Measurements from ENCODE around the gene ABCA5.

The ABCA5 gene, protein sequence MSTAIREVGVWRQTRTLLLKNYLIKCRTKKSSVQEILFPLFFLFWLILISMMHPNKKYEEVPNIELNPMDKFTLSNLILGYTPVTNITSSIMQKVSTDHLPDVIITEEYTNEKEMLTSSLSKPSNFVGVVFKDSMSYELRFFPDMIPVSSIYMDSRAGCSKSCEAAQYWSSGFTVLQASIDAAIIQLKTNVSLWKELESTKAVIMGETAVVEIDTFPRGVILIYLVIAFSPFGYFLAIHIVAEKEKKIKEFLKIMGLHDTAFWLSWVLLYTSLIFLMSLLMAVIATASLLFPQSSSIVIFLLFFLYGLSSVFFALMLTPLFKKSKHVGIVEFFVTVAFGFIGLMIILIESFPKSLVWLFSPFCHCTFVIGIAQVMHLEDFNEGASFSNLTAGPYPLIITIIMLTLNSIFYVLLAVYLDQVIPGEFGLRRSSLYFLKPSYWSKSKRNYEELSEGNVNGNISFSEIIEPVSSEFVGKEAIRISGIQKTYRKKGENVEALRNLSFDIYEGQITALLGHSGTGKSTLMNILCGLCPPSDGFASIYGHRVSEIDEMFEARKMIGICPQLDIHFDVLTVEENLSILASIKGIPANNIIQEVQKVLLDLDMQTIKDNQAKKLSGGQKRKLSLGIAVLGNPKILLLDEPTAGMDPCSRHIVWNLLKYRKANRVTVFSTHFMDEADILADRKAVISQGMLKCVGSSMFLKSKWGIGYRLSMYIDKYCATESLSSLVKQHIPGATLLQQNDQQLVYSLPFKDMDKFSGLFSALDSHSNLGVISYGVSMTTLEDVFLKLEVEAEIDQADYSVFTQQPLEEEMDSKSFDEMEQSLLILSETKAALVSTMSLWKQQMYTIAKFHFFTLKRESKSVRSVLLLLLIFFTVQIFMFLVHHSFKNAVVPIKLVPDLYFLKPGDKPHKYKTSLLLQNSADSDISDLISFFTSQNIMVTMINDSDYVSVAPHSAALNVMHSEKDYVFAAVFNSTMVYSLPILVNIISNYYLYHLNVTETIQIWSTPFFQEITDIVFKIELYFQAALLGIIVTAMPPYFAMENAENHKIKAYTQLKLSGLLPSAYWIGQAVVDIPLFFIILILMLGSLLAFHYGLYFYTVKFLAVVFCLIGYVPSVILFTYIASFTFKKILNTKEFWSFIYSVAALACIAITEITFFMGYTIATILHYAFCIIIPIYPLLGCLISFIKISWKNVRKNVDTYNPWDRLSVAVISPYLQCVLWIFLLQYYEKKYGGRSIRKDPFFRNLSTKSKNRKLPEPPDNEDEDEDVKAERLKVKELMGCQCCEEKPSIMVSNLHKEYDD (N-terminal part only)

DNA sequence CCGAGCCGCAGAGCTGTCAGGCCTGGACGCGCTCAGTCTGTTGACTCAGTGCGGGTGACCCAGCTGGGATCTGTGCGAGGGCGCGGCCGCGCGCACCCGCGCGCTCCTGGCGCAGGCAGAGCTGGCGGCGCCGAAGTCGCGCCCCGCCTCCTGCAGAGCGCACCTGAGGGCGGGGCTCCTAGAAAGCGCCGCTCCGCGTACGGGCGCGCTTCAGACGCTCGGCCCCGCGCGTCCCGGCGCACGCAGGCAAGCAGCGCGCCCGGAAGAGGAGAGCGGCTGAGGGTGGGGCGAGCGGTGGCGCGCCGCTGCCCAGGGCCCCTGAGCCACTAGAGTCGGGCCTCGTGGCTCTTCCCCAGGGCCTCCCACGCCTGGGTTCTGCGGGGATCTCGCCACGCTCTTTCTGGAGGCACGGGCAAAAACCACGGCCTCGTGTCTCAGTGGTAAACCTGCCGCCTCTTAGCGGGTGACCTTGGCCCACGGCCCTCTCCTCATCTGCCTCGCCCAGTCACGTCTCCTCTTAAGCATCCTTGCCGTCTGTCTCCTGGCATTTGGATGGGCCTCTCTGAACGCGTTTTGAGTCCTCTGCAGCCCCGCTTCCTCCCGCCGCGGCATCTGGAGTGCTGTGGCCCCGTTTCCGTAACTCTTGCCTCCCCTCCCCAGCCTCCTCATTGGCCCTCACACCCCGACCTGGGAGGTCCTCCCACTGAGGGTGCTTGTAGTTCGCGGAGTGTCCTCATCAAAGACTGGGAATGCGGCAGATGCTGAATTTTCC lies at the start of gene ABCA5:
TSS of gene ABCA5 (minus strand) at position 74 of the 772 bp plus-strand sequence. CDS start 12,718 bp downstream, outside the sequence.
- DNase-seq = peak; percentile 84 to 87

DNA sequence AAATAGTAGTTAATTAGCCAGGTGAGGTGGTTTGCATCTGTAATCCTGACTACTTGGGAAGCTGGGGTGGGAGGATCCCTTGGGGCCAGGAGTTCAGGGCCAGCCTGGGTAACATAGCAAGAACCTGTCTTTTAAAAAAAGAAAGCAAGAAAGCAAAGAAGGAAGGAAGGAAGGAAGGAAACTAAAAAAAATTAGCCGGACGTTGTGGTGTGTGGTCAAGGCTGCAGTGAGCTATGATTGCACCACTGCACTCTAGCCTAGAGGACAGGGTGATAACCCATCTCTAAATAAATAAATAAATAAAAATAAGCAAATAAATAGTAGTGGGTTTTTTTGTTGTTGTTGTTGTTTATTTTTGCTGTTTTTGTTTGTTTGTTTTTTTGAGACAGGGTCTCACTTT lies 48.3 kb upstream of the ABCA5 start:
- no peak for DNase-seq

GRCh38 chr17:69373069-69373468 lies 46.1 kb upstream of the ABCA5 start:
- DNase-seq = no peak

GRCh38 chr17:69367298-69367697 lies 40.4 kb upstream of the ABCA5 start:
- no peak for DNase-seq

GRCh38 chr17:69363488-69364210 lies 36.7 kb upstream of the ABCA5 start:
- no peak for DNase-seq

GRCh38 chr17:69361156-69361555 lies 34.2 kb upstream of the ABCA5 start:
- DNase-seq = no peak

- no peak for DNase-seq
Observed at GRCh38 chr17:69358688-69359596, 32.0 kb upstream of the ABCA5 start.

DNA sequence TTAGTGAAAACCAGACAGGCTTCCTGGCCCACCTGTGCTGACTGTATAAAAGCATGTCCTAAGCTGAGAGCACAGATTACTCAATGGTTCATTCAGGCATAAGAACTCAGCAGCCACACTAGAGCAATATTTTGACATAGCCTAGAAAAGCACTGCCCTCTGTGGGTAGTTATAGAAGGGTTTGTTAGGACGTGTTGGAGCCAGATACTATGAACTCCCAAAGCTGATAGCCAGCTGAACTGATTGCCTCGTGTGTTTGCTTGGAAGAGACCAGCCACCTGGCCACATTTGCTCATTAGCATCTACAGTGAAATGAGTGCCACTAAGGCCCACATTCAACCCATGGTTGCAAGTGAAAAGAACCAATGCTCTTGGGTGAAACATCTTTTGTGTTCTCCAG lies 30.8 kb upstream of the ABCA5 start:
- DNase-seq = no peak

DNA sequence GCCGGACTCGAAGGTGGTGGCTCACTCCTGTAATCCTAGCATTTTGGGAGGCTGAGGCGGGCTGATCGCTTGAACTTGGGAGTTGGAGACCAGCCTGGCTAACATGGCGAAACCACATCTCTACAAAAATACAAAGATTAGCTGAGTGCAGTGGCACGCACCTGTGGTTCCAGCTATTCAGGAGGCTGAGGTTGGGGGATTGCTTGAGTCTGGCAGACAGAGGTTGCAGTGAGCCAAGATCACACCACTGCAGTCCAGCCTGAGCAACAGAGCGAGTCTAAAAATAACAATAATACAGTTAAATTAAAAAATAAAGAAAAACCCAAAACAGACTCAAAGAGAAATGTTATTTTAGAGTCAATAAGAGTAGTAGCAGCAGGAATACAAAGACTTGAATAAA lies 29.7 kb upstream of the ABCA5 start:
- no peak for DNase-seq

DNA sequence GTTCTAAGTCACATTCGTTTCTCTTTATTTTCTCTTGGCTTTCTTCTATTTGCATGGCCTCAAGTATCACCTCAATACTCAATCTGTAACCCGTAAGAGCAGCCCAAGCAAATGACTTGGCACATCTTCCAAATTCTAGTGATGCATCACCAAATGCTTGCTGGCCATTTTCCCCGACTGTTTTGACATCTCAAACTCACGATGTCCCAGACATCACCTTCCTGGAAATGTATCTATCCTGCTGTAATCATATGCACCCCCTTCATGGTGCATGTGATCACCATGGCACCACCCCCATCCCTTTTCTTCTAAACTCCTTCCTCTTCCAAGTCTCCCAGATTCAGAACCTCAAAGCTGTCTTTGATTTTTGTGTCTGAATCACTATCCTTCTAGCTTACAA lies 24.0 kb upstream of the ABCA5 start:
- no peak for DNase-seq

DNA sequence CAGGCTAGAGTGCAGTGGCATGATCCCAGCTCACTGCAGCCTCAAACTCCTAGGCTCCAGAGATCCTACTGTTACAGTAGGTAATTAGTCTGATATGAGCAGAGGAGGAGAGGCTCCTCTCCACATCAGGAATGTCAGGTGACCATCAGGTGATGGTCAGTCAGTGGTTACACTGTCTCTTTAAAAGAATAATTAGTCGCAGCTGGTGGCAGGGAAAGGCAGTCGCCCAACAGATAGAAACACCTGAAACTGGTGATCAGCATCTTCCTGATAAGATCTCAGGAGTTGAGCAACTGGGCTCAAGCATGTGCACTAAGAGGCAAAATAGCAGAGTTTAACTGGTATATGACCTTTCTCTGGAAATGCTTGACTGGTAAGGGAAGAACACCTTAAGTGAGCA lies 21.5 kb upstream of the ABCA5 start:
- no peak for DNase-seq

DNA sequence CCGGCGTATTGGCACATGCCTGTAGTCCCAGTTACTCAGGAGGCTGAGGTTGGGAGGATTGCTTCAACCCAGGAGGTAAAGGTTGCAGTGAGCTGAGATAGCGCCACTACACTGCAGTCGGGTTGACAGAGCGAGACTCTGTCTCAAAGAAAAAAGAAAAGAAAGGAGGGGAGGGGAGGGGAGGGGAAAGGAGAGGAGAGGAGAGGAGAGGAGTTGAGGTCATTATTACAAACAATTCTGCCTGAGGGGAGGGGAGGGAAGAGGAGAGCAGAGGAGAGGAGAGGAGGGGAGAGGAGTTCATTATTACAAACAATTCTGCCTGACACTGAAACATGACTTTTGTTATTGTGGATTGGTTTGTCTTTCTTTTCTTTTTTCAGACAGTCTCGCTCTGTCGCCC lies 19.8 kb upstream of the ABCA5 start:
- DNase-seq = no peak

- DNase-seq = no peak
Observed at GRCh38 chr17:69344939-69345338, 18.0 kb upstream of the ABCA5 start.

DNA sequence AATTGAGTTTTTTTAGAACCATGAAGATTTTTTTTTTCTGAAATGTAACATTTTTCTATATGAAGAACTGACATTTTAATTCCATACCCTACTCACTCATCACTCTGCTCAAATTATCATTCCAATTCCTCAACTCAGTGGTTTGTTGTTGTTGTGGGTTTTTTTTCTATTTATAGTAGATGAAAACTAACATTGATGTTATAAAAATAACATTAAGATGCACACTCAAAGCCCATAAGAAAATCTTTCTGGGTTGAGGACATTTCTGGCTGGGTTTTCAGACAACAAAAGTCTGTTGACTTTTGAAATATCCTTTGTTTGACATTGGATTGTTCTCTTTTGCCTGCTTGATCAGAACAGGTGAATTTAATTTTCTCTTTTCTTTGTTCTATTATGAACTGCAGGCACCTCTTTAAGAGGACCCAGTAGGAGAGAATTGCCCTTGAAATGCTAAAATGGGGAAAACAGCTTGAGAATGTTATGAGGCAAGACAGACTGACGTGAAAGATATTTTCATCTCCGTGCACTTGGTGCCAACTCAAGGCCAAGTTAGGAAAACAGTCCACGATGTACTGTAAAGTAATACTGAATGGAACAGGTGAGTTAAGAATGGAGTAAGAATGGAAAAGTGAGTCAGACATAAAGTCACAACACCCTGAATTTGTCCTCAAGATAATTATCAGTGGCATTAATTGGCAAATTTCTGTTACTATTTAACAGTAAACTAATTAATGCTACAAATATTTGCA lies 16.1 kb upstream of the ABCA5 start:
- DNase-seq = no peak

DNA sequence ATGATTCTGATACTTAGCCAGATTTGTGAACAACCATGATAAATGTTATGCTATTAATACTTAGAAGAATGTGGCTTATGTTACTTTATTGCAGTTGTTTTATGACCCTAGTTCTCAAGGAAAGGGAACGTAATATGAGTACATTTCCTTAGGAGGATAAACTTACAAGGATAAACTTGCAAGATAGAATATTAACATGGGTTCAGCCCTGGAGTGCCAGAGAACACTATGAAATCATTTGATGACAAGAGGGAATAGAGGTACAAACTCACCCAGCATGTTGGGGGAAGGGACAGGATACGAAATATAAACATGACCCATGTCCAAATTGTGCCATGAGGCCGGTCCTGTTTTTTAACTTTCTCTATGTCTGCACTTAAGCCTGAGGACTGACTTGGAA lies 13.0 kb upstream of the ABCA5 start:
- DNase-seq = no peak

DNA sequence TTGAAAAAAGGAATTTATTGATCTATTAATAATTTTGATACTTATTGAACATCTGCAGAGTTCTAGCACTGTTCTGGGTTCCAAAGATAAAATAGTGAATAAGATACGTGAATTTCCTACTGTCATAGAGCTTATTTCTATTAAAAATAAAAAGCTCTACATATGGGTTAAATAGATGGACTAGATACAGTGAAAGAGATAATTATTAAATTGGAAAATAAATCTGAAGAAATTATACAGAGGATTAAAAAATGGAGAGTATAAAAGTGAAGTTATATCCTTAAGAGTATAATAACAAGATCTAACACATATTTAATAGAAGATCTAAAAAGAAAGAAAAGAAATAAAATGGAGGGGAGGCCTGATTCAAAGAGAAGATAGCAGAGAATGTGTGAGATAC lies 10.1 kb upstream of the ABCA5 start:
- no peak for DNase-seq

DNA sequence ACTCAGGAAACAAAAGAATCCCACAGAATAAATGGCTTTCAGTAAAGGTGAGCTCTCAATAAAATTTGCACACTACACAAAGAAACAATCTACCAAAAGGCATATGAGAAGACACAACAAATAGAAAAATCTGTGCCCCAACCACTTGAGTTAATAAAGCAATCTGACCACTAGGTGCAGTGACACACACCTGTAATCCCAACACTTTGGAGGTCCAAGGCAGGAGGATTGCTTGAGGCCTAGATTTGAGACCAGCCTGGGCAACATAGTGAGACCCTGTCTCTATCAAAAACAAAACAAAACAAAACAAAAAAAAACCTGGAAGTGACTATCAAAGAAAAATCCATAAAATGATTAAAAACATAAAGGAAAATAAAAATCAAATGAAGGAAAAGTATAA lies 9.6 kb upstream of the ABCA5 start:
- DNase-seq = no peak

DNA sequence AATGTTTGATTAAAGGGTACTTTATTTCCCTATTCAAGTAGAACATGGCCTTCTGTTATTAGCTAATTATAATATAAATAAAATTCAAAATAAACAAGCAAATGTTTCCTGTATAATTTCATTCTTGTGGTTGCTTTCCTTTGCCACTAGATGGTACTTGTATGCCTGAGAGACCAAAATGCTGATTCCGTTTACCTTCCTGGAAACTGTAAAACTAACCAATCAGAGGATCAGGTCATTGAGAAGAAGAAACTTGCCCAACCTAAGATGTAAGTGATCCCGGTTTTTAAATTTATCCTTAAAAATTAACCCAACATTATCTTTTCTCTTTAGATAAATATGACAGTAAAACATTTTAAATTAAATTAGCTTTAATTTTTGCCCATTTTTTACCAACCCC lies 8.1 kb upstream of the ABCA5 start:
- no peak for DNase-seq

DNA sequence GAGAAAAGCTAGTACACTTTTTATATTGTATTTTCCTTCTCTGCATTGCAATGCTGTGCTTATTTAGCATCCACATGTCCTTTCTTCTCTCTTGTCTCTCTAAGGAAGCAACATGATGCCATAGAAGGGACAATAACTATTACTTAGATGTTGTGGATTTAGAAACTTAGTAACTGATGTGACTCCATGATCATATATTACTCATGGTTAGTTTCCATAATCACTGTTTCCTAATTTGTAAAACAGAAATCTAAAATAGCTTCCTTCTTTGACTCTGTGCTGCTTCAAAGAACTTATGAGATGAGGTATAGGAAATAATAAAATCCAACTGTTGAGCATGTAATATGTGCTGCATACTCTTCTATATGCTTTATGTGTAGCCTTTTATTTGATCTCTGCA lies 6.6 kb upstream of the ABCA5 start:
- no peak for DNase-seq

DNA sequence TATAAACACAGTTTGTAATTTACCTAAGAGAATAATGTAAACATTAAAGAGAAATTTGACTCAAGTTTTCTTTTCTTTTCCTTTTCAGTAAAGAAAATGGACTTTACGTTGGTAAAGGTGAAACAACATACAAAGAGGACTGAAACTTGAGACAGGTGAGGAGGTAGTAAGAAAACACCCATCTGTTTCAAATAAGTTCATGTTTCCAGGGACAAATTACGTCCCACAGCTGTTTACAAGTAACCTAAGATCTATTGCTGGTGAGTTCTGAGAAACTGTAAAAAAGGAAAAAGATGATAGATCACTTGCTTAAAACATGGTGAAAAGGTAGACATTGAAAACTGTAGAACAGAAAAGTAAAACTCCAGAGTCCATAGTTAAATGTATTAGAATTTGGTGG lies 4.8 kb upstream of the ABCA5 start:
- no peak for DNase-seq

Measured in NCI-H187 (cell line).